IgD-negative memory B cell (primary cell): ENCODE measurements around the gene ARHGEF19. TPM values are rescaled to one million over a fixed set of nuclear protein-coding genes. Genes with fewer than 3 reads are reported as not detected.
A peak's percentile ranks its signal among the peaks of the same experiment; 100 is the strongest.
"Not testable (repeated sequence)": the region's sequence is repeated elsewhere in the genome, so short reads cannot be mapped to it uniquely, and the experiment has no call there.

Experiments used
- H3K27ac Mint-ChIP-seq, 3 donors: one replicate each; pipeline ENCODE4 v1.8.0; 2020 to 2022; ENCODE audit warnings: mild to moderate bottlenecking in 3 of 3, mixed read lengths in 3 of 3, moderate library complexity in 1 of 3
- H3K27me3 Mint-ChIP-seq: one replicate; pipeline ENCODE4 v1.8.0; 2021; ENCODE audit warnings: mixed read lengths
- H3K36me3 Mint-ChIP-seq: one replicate; pipeline ENCODE4 v1.8.0; 2020; ENCODE audit warnings: mild to moderate bottlenecking, mixed read lengths
- H3K4me1 Mint-ChIP-seq, 3 donors: one replicate each; pipeline ENCODE4 v1.8.0; 2020 to 2022; ENCODE audit warnings: mixed read lengths in 3 of 3, mild to moderate bottlenecking in 1 of 3
- H3K4me3 Mint-ChIP-seq, 4 donors: one replicate each; pipeline ENCODE4 v1.8.0; 2020 to 2022; ENCODE audit warnings: mild to moderate bottlenecking in 4 of 4, mixed read lengths in 4 of 4, moderate library complexity in 3 of 4
- H3K9me3 Mint-ChIP-seq, 3 donors: one replicate each; pipeline ENCODE4 v1.8.0; 2020 to 2021; ENCODE audit warnings: mixed read lengths in 3 of 3, mild to moderate bottlenecking in 1 of 3
- polyA plus RNA-seq: library from polyadenylated mRNA; unstranded; fragments of 300-500 nt; fragmentation: Illumina TruSeq; gene quantifications from one replicate; pipeline ENCODE4 v1.2.3, GENCODE V29; 2021

Gene ARHGEF19
- polyA plus RNA-seq, 1 donor from 2014 or later = 10.5 TPM

DNA sequence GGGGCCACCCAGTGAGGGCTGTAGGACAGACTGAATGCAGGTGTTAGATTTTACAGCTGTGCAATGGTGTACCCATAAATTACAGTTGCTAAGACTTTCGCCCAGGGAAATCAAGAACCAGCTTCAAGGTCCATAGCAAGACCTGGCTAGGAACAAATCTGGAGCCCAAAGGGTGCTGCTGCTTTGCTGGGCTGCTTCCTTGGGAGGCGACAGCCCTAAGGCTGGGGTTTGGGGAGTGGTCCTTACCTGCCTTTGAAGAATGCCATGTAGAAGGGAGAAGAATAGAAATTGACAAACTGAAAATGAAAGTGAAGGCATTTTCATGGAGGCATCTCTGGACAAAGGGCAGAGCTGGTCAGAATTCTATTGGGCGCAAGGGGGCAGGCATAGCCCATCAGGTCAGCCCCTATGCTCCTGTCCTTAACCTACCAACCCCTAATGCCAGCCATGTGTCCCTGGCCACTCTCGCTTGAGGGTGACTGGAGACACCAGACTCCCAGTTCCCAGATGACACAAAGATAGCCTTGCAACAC, 7.6 kb upstream of the ARHGEF19 start:
- H3K27ac Mint-ChIP-seq = peak overlapping the region in 1 of 3 donors; percentile 44
- peak overlapping the region in 1 of 4 donors; percentile 20 for H3K4me3 Mint-ChIP-seq
- H3K4me1 Mint-ChIP-seq = peaks cover 9 to 28% (median 17%) of the 10 kb centered on the region in 3 donors
- peaks cover 0 to 3% (median 2%) of the 10 kb centered on the region in 3 donors for H3K9me3 Mint-ChIP-seq
- H3K27me3 Mint-ChIP-seq = no peaks in the 10 kb centered on the region
- H3K36me3 Mint-ChIP-seq = no peaks in the 10 kb centered on the region

DNA sequence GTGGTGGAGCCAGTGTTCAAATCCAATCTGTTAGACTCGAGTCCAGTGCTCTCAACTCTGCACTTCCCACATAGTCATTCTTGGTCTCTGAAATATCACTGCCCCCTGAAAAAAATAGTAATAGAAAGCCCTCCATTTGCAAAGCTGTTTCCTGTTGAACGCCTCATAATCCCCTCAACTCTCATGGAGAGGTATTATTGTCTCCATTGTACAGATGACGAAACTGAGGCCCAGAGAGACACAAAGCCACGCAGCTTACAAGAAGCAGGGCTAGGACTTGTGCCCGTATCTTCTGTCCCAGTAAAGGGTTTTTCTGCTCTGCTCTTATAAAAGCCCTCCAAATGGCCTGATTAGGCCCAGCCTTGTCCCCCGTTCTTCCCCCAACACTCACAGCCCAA, 6.2 kb upstream of the ARHGEF19 start:
- peaks cover 0 to 2% (median 0%) of the 10 kb centered on the region in 3 donors for H3K9me3 Mint-ChIP-seq
- peaks cover 9 to 28% (median 14%) of the 10 kb centered on the region in 3 donors for H3K4me1 Mint-ChIP-seq
- peak overlapping the region in 1 of 3 donors; percentile 28 for H3K27ac Mint-ChIP-seq
- H3K27me3 Mint-ChIP-seq = no peaks in the 10 kb centered on the region
- no peaks in the 10 kb centered on the region for H3K36me3 Mint-ChIP-seq
- H3K4me3 Mint-ChIP-seq = peak overlapping the region in 3 of 4 donors; percentile 12 to 93 (median 51)

GRCh38 chr1:16218014-16218673, 5.7 kb upstream of the ARHGEF19 start:
- H3K36me3 Mint-ChIP-seq = no peaks in the 10 kb centered on the region
- H3K9me3 Mint-ChIP-seq = peaks cover 0 to 2% (median 0%) of the 10 kb centered on the region in 3 donors
- no peaks in the 10 kb centered on the region for H3K27me3 Mint-ChIP-seq
- H3K4me1 Mint-ChIP-seq = peaks cover 9 to 28% (median 14%) of the 10 kb centered on the region in 3 donors
- peak overlapping the region; percentile 46 to 95 (median 72) for H3K4me3 Mint-ChIP-seq
- H3K27ac Mint-ChIP-seq = peak overlapping the region in 2 of 3 donors; percentile 28 to 48

DNA sequence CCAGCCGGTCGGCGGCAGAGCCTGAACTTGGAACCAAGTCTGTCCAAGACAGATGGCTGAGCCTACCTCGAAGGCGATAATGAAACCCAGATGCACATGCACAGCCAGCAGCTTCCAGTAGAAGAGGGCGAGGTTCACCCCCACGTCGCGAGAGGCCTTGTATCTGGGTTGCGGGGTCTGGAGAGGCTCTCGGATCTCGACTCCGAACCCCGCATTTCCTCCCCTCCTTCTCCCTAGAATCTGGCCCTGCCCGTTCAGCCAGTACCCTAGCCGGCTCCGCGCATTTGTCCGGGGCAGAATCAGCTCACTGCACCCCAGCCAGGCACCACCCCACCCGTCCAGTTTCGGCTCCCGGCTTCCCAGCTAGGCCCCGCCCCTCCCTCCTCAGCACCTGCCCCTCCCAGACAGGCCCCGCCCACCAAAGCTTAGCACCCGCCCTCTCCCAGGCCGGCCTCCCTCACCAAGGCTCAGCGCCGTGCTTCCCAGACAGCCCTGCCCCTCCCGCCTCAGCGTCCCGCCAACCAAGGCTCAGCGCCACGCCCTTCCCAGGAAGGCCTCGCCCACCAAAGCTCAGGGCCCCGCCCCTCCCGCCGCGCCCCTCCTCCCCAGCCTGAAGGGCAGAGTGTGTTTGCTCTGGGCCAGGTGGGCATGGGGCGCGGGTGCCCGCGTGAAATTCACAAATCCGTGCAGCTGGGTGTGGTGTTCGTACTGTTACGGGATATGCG, 4.8 kb upstream of the ARHGEF19 start:
- peaks cover 0 to 2% (median 0%) of the 10 kb centered on the region in 3 donors for H3K9me3 Mint-ChIP-seq
- H3K4me3 Mint-ChIP-seq = peak overlapping the region; percentile 84 to 95 (median 93)
- peak overlapping the region in 2 of 3 donors; percentile 61 to 65 for H3K27ac Mint-ChIP-seq
- H3K36me3 Mint-ChIP-seq = no peaks in the 10 kb centered on the region
- peaks cover 9 to 28% (median 14%) of the 10 kb centered on the region in 3 donors for H3K4me1 Mint-ChIP-seq
- H3K27me3 Mint-ChIP-seq = peaks cover 3% of the 10 kb centered on the region

- peaks cover 9 to 28% (median 14%) of the 10 kb centered on the region in 3 donors for H3K4me1 Mint-ChIP-seq
These were observed 3.7 kb upstream of the ARHGEF19 start for GRCh38 chr1:16215882-16216753.

DNA sequence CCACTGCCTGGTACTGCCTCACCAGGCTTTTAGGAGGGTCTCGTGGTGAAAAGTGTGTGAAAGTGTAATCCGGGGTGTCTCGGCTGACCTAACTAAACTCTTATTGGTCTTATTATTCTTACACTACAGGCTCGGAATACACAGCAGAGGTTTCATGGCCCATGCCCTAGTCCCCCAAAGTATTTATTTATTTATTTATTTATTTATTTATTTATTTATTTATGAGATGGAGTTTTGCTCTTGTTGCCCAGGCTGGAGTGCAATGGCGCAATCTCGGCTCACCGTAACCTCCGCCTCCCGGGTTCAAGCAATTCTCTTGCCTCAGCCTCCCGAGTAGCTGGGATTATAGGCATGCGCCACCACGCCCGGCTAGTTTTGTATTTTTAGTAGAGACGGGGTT, 2.8 kb upstream of the ARHGEF19 start:
- H3K4me1 Mint-ChIP-seq = peaks cover 9 to 28% (median 14%) of the 10 kb centered on the region in 3 donors
- H3K27ac Mint-ChIP-seq, H3K36me3 Mint-ChIP-seq, H3K27me3 Mint-ChIP-seq, H3K9me3 Mint-ChIP-seq, H3K4me3 Mint-ChIP-seq: not testable (repeated sequence)

More at GRCh38 chr1:16215882-16216753, 3.7 kb upstream of the ARHGEF19 start:
- H3K27me3 Mint-ChIP-seq = peaks cover 5% of the 10 kb centered on the region
- H3K27ac Mint-ChIP-seq = peak overlapping the region in 2 of 3 donors; percentile 48 to 65
- peak overlapping the region; percentile 84 to 95 (median 93) for H3K4me3 Mint-ChIP-seq
- H3K9me3 Mint-ChIP-seq = peaks cover 0 to under 1% (median 0%) of the 10 kb centered on the region in 3 donors
- no peaks in the 10 kb centered on the region for H3K36me3 Mint-ChIP-seq

- not testable (repeated sequence) for H3K36me3 Mint-ChIP-seq, H3K27me3 Mint-ChIP-seq, H3K4me3 Mint-ChIP-seq, H3K9me3 Mint-ChIP-seq, H3K27ac Mint-ChIP-seq
- H3K4me1 Mint-ChIP-seq = peaks cover 9 to 14% (median 12%) of the 10 kb centered on the region in 3 donors
These were observed 1.1 kb upstream of the ARHGEF19 start for GRCh38 chr1:16213544-16213943.

- no peak overlapping the region for H3K4me3 Mint-ChIP-seq
These were observed 561 bp upstream of the ARHGEF19 start for GRCh38 chr1:16213013-16213412.

DNA sequence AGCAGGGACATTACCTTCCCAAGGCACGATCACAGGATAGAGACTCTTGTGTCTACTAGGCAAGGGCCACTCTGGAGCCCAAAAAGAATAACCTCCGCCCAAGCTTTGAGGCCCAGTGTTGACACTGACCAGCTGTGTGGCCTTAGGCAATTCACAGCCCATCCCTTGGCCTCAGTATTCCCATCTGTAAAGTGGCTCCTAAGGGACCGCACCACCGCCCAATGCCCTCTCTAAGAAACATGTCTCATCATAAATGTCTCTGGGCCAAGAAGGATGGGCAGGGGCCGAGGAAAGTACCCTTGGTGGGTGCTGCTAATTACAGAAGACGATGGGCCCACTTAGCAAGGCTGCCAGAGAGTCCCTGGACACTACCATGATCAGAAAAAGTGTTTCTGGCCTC, 628 bp downstream of the ARHGEF19 start:
- Mint-ChIP-seq H3K27me3 (peaks cover 5% of the 10 kb centered on the region), H3K4me3 (peak overlapping the region in 1 of 4 donors; percentile 18), H3K9me3 (no peaks in the 10 kb centered on the region), H3K27ac (peak overlapping the region in 1 of 3 donors; percentile 60), H3K4me1 (peaks cover 8 to 10% (median 8%) of the 10 kb centered on the region in 3 donors), H3K36me3 (no peaks in the 10 kb centered on the region)

More at GRCh38 chr1:16213013-16213412, 561 bp upstream of the ARHGEF19 start:
- Mint-ChIP-seq H3K27ac (no peak overlapping the region), H3K9me3 (no peaks in the 10 kb centered on the region), H3K36me3 (no peaks in the 10 kb centered on the region), H3K27me3 (peaks cover 5% of the 10 kb centered on the region), H3K4me1 (peaks cover 9 to 12% (median 12%) of the 10 kb centered on the region in 3 donors)

- H3K27ac Mint-ChIP-seq = no peak overlapping the region
- H3K4me1 Mint-ChIP-seq = peaks cover 0 to 4% (median 3%) of the 10 kb centered on the region in 3 donors
These were observed 1.9 kb downstream of the ARHGEF19 start for GRCh38 chr1:16210581-16210980.

DNA sequence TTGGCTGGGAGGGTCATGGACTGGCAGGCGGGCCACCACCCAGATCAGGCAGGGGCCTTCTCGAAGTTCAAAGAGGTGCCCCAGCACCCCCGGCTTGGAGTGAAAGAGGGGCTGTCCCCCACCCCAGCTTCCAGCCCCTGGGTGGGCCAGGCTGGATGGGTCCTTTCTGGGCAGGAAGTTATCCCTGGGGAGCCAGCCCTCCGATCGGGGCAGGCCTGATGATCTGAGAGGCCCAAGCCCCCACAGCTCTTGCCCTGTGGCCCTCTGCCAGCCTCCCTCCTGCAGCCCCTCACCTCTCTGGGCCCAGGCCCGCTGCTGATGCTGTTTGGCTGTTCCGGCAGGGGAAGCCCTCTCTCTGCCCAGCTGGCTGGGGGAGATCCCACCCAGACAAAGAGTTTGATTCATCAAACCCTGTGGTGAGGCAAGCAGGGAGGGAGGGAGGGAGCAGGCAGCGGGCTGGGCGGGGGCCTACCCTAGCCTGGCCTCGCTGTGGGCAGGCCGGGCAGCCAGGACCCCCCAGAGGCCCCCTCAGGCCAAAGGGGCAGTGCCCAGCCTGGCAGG, 2.5 kb downstream of the ARHGEF19 start:
- H3K36me3 Mint-ChIP-seq = no peaks in the 10 kb centered on the region

More at GRCh38 chr1:16210581-16210980, 1.9 kb downstream of the ARHGEF19 start:
- Mint-ChIP-seq H3K36me3 (no peaks in the 10 kb centered on the region), H3K9me3 (no peaks in the 10 kb centered on the region), H3K4me3 (peak overlapping the region in 1 of 4 donors; percentile 18), H3K27me3 (peaks cover 5% of the 10 kb centered on the region)

GRCh38 chr1:16209132-16209846, 3.2 kb downstream of the ARHGEF19 start:
- Mint-ChIP-seq H3K27me3 (peaks cover 5% of the 10 kb centered on the region), H3K36me3 (no peaks in the 10 kb centered on the region), H3K9me3 (no peaks in the 10 kb centered on the region), H3K27ac (peak overlapping the region in 1 of 3 donors; percentile 7), H3K4me1 (peaks cover 0 to 4% (median 3%) of the 10 kb centered on the region in 3 donors), H3K4me3 (peak overlapping the region in 3 of 4 donors; percentile 20 to 80 (median 35))

More for the DNA sequence above, 2.5 kb downstream of the ARHGEF19 start:
- no peaks in the 10 kb centered on the region for H3K9me3 Mint-ChIP-seq
- peak overlapping the region in 1 of 3 donors; percentile 7 for H3K27ac Mint-ChIP-seq
- H3K4me1 Mint-ChIP-seq = peaks cover 0 to 4% (median 3%) of the 10 kb centered on the region in 3 donors
- peak overlapping the region in 1 of 4 donors; percentile 20 for H3K4me3 Mint-ChIP-seq
- H3K27me3 Mint-ChIP-seq = peaks cover 5% of the 10 kb centered on the region

GRCh38 chr1:16208270-16208987, 4.0 kb downstream of the ARHGEF19 start:
- Mint-ChIP-seq H3K27ac (no peak overlapping the region), H3K9me3 (no peaks in the 10 kb centered on the region), H3K4me3 (peak overlapping the region in 1 of 4 donors; percentile 20), H3K4me1 (peaks cover 0 to 7% (median 5%) of the 10 kb centered on the region in 3 donors), H3K36me3 (no peaks in the 10 kb centered on the region), H3K27me3 (peaks cover 5% of the 10 kb centered on the region)
